Posterior vena cava (tissue), 2 donors: ENCODE measurements around the gene ARHGAP4. TPM values are rescaled to one million over a fixed set of nuclear protein-coding genes. Genes with fewer than 3 reads are reported as not detected.

ENCODE experiments used
- DNase-seq: peaks from one replicate; pipeline ENCODE4 v3.0.0-alpha.2; 2020; ENCODE audit warnings: low spot score
- intact Hi-C, 2 donors: fragments of 100-400 bp; cut with DNase I; formaldehyde crosslinking; loops; one replicate each; pipeline versions ENCODE4 v1.14.1 to v1.14.2; 2022 to 2023
- total RNA-seq, 2 donors: library from RNA; stranded (reverse); fragmentation: NEBNext Ultra II Directional; extraction: Animal tissue kit (Norgen Biotek cat#: 25700); gene quantifications; one replicate each; pipeline ENCODE4 v1.2.1, GENCODE V29; 2021
- donor health status: DM: yes; HTN: yes; CAD: no.
- donor health status: DM: yes; HTN: yes; CAD: no.

The ARHGAP4 gene
- total RNA-seq, 2 donors from 2014 or later: 36.3 to 47.1 TPM

- intact Hi-C loops: no loop called here
- no peak for DNase-seq
Observed at GRCh38 chrX:153931151-153931550, 5.1 kb upstream of the ARHGAP4 start.

- intact Hi-C loops: no loop called here
- DNase-seq: no peak
Observed at GRCh38 chrX:153930011-153930910, 4.2 kb upstream of the ARHGAP4 start.

GRCh38 chrX:153929576-153929975 is 3.5 kb upstream of the ARHGAP4 start:
- intact Hi-C loops: loop anchor here in 1 of 2 donors (10.0 kb wide), 1 partner anchor 135 kb away; the partner anchor contains the start of genes IDH3G and SSR4

GRCh38 chrX:153928846-153929245 is 2.8 kb upstream of the ARHGAP4 start:
- intact Hi-C loops: loop anchor here in 1 of 2 donors (10.0 kb wide), 1 partner anchor 134 kb away; the partner anchor contains the start of genes IDH3G and SSR4
- no peak for DNase-seq

More at GRCh38 chrX:153929576-153929975, 3.5 kb upstream of the ARHGAP4 start:
- no peak for DNase-seq

- peak; percentile 99 for DNase-seq
- intact Hi-C loops: loop anchor here in 1 of 2 donors (10.0 kb wide), 1 partner anchor 133 kb away; the partner anchor contains the start of genes IDH3G and SSR4
Observed at GRCh38 chrX:153927922-153928760, 2.1 kb upstream of the ARHGAP4 start.

- no peak for DNase-seq
- intact Hi-C loops: loop anchor here in 1 of 2 donors (10.0 kb wide), 1 partner anchor 133 kb away; the partner anchor contains the start of genes IDH3G and SSR4
Observed at GRCh38 chrX:153927672-153927921, 1.5 kb upstream of the ARHGAP4 start.

GRCh38 chrX:153926858-153927671 is 1.0 kb upstream of the ARHGAP4 start:
- intact Hi-C loops: loop anchor here in 1 of 2 donors (10.0 kb wide), 1 partner anchor 132 kb away; the partner anchor contains the start of genes IDH3G and SSR4
- no peak for DNase-seq

- intact Hi-C loops: loop anchor here in 1 of 2 donors (10.0 kb wide), 1 partner anchor 132 kb away; the partner anchor contains the start of genes IDH3G and SSR4
- no peak for DNase-seq
Observed at GRCh38 chrX:153926552-153926857, 441 bp upstream of the ARHGAP4 start.

- DNase-seq: no peak
- intact Hi-C loops: loop anchor here in 1 of 2 donors (10.0 kb wide), 1 partner anchor 131 kb away; the partner anchor contains the start of genes IDH3G and SSR4
Observed at GRCh38 chrX:153925387-153925738, 701 bp downstream of the ARHGAP4 start.

- DNase-seq: no peak
Observed at GRCh38 chrX:153924149-153924861, 1.8 kb downstream of the ARHGAP4 start.

GRCh38 chrX:153922932-153923857 is 2.9 kb downstream of the ARHGAP4 start:
- intact Hi-C loops: loop anchor here in 1 of 2 donors (10.0 kb wide), 1 partner anchor 128 kb away; the partner anchor contains the start of genes IDH3G and SSR4
- no peak for DNase-seq

More at GRCh38 chrX:153924149-153924861, 1.8 kb downstream of the ARHGAP4 start:
- intact Hi-C loops: loop anchor here in 1 of 2 donors (10.0 kb wide), 1 partner anchor 130 kb away; the partner anchor contains the start of genes IDH3G and SSR4

- DNase-seq: no peak
Observed at GRCh38 chrX:153921511-153922446, 4.3 kb downstream of the ARHGAP4 start.

GRCh38 chrX:153921070-153921469 is 5.0 kb downstream of the ARHGAP4 start:
- intact Hi-C loops: loop anchor here in 1 of 2 donors (10.0 kb wide), 1 partner anchor 126 kb away; the partner anchor contains the start of genes IDH3G and SSR4
- DNase-seq: no peak

More at GRCh38 chrX:153921511-153922446, 4.3 kb downstream of the ARHGAP4 start:
- intact Hi-C loops: loop anchor here in 1 of 2 donors (10.0 kb wide), 1 partner anchor 127 kb away; the partner anchor contains the start of genes IDH3G and SSR4

GRCh38 chrX:153920546-153920945 is 5.5 kb downstream of the ARHGAP4 start:
- no peak for DNase-seq

GRCh38 chrX:153919281-153919680 is 6.8 kb downstream of the ARHGAP4 start:
- DNase-seq: no peak
- intact Hi-C loops: no loop called here

More at GRCh38 chrX:153920546-153920945, 5.5 kb downstream of the ARHGAP4 start:
- intact Hi-C loops: loop anchor here in 1 of 2 donors (10.0 kb wide), 1 partner anchor 126 kb away; the partner anchor contains the start of genes IDH3G and SSR4

- intact Hi-C loops: no loop called here
Observed at GRCh38 chrX:153917869-153918268, 8.2 kb downstream of the ARHGAP4 start.

More at GRCh38 chrX:153917869-153918268, 8.2 kb downstream of the ARHGAP4 start:
- no peak for DNase-seq
